HCEC 1CT (cell line): ENCODE results near the gene ZNF700.
"Not testable (repeated sequence)": the region's sequence is repeated elsewhere in the genome, so short reads cannot be mapped to it uniquely, and the experiment has no call there.

Source experiments
- DNase-seq: peaks from one replicate; pipeline ENCODE4 v3.0.0-alpha.2; 2017

Gene ZNF700

GRCh38 chr19:11991921-11992320 is 67.0 kb downstream of the ZNF700 start:
- DNase-seq, result not testable (repeated sequence)

- DNase-seq, result no peak
Measured at GRCh38 chr19:11995174-11995573, 70.3 kb downstream of the ZNF700 start.
